ENCODE measurements around the gene ADGRL3. TPM values are rescaled to one million over a fixed set of nuclear protein-coding genes. Genes with fewer than 3 reads are reported as not detected.
A peak's percentile ranks its signal among the peaks of the same experiment; 100 is the strongest.

Gene ADGRL3
- total and polyA plus RNA-seq, 2 donors (not counting 1 experiment from before 2014, with no cell fraction given): under 0.01 to 0.05 TPM

GRCh38 chr4:61473306-61473705 is 273.2 kb downstream of the ADGRL3 start:
- TF ChIP-seq EZH2 (IDR thresholded peaks at IDR 0.05; ENCODE audit: low read length, missing control alignments): no peak
- TF ChIP-seq CTCF (conservative IDR thresholded peaks at IDR 0.05 in 1 of 2, IDR thresholded peaks at IDR 0.05 in 1 of 2; ENCODE audit: low read depth in 1 of 2, low read length in 2 of 2): no peak
- no peaks in the 10 kb centered on the region for H3K27me3 ChIP-seq (ENCODE audit: control insufficient read depth, insufficient read depth, low read length)
- no peaks in the 10 kb centered on the region for H3K79me2 ChIP-seq (ENCODE audit: control insufficient read depth, insufficient read depth, low read length)
- H3K4me2 ChIP-seq (ENCODE audit: extremely low read depth, insufficient read depth, low read length): no peak overlapping the region
- H3K9ac ChIP-seq (ENCODE audit: insufficient read depth, low read length): no peak overlapping the region
- no peak overlapping the region for H2AFZ ChIP-seq (ENCODE audit: low read length)
- H3K9me3 ChIP-seq (ENCODE audit: control insufficient read depth, insufficient read depth, low read depth, low read length): no peaks in the 10 kb centered on the region
- H3K4me1 ChIP-seq (ENCODE audit: control insufficient read depth, extremely low read depth, insufficient read depth, low read length): no peaks in the 10 kb centered on the region
- no peaks in the 10 kb centered on the region for H3K36me3 ChIP-seq (ENCODE audit: control insufficient read depth, insufficient read depth, low read length)
- no peak overlapping the region for H3K4me3 ChIP-seq (replicated peaks in 1 of 4; ENCODE audit: control extremely low read depth in 1 of 4, insufficient read depth in 1 of 4, low read depth in 3 of 4, low read length in 4 of 4)
- no peak for DNase-seq (ENCODE audit: low read depth in 2 of 2)
- H3K27ac ChIP-seq (ENCODE audit: insufficient read depth, low read length): no peak overlapping the region
- no peaks in the 10 kb centered on the region for H4K20me1 ChIP-seq (ENCODE audit: control insufficient read depth, extremely low read depth, insufficient read depth, low read length)

GRCh38 chr4:61478340-61478739 is 278.2 kb downstream of the ADGRL3 start:
- H3K27ac ChIP-seq (ENCODE audit: insufficient read depth, low read length): no peak overlapping the region
- no peak overlapping the region for H2AFZ ChIP-seq (ENCODE audit: low read length)
- TF ChIP-seq EZH2 (IDR thresholded peaks at IDR 0.05; ENCODE audit: low read length, missing control alignments): no peak
- H3K4me2 ChIP-seq (ENCODE audit: extremely low read depth, insufficient read depth, low read length): no peak overlapping the region
- no peaks in the 10 kb centered on the region for H4K20me1 ChIP-seq (ENCODE audit: control insufficient read depth, extremely low read depth, insufficient read depth, low read length)
- no peak overlapping the region for H3K4me3 ChIP-seq (replicated peaks in 1 of 4; ENCODE audit: control extremely low read depth in 1 of 4, insufficient read depth in 1 of 4, low read depth in 3 of 4, low read length in 4 of 4)
- H3K9ac ChIP-seq (ENCODE audit: insufficient read depth, low read length): no peak overlapping the region
- H3K4me1 ChIP-seq (ENCODE audit: control insufficient read depth, extremely low read depth, insufficient read depth, low read length): no peaks in the 10 kb centered on the region
- H3K9me3 ChIP-seq (ENCODE audit: control insufficient read depth, insufficient read depth, low read depth, low read length): no peaks in the 10 kb centered on the region
- DNase-seq (ENCODE audit: low read depth in 2 of 2): no peak
- no peaks in the 10 kb centered on the region for H3K36me3 ChIP-seq (ENCODE audit: control insufficient read depth, insufficient read depth, low read length)
- H3K79me2 ChIP-seq (ENCODE audit: control insufficient read depth, insufficient read depth, low read length): no peaks in the 10 kb centered on the region
- H3K27me3 ChIP-seq (ENCODE audit: control insufficient read depth, insufficient read depth, low read length): no peaks in the 10 kb centered on the region

GRCh38 chr4:61485056-61485455 is 284.9 kb downstream of the ADGRL3 start:
- no peak overlapping the region for H3K27ac ChIP-seq (ENCODE audit: insufficient read depth, low read length)
- no peaks in the 10 kb centered on the region for H4K20me1 ChIP-seq (ENCODE audit: control insufficient read depth, extremely low read depth, insufficient read depth, low read length)
- H3K79me2 ChIP-seq (ENCODE audit: control insufficient read depth, insufficient read depth, low read length): no peaks in the 10 kb centered on the region
- no peak overlapping the region for H2AFZ ChIP-seq (ENCODE audit: low read length)
- no peaks in the 10 kb centered on the region for H3K9me3 ChIP-seq (ENCODE audit: control insufficient read depth, insufficient read depth, low read depth, low read length)
- no peaks in the 10 kb centered on the region for H3K36me3 ChIP-seq (ENCODE audit: control insufficient read depth, insufficient read depth, low read length)
- no peaks in the 10 kb centered on the region for H3K4me1 ChIP-seq (ENCODE audit: control insufficient read depth, extremely low read depth, insufficient read depth, low read length)
- peak in 1 of 2 donors; percentile 51 for DNase-seq (ENCODE audit: low read depth in 2 of 2)
- TF ChIP-seq CTCF (conservative IDR thresholded peaks at IDR 0.05 in 1 of 2, IDR thresholded peaks at IDR 0.05 in 1 of 2; ENCODE audit: low read depth in 1 of 2, low read length in 2 of 2): no peak
- TF ChIP-seq EZH2 (IDR thresholded peaks at IDR 0.05; ENCODE audit: low read length, missing control alignments): no peak
- H3K4me2 ChIP-seq (ENCODE audit: extremely low read depth, insufficient read depth, low read length): no peak overlapping the region
- no peak overlapping the region for H3K4me3 ChIP-seq (replicated peaks in 1 of 4; ENCODE audit: control extremely low read depth in 1 of 4, insufficient read depth in 1 of 4, low read depth in 3 of 4, low read length in 4 of 4)
- no peaks in the 10 kb centered on the region for H3K27me3 ChIP-seq (ENCODE audit: control insufficient read depth, insufficient read depth, low read length)
- H3K9ac ChIP-seq (ENCODE audit: insufficient read depth, low read length): no peak overlapping the region
